ENCODE measurements around the gene PHYH.

PHYH gene

GRCh38 chr10:13272164-13272571, 27.7 kb downstream of the PHYH start:
- TF ChIP-seq CTCF (IDR thresholded peaks at IDR 0.05; ENCODE audit: insufficient read depth, low read depth, low read length, missing control alignments) = no peak
- no peak overlapping the region for H3K4me3 ChIP-seq (ENCODE audit: low read length)
- DNase-seq (ENCODE audit: low read depth) = no peak

- TF ChIP-seq CTCF (IDR thresholded peaks at IDR 0.05; ENCODE audit: insufficient read depth, low read depth, low read length, missing control alignments) = peak; percentile 40
- H3K4me3 ChIP-seq (ENCODE audit: low read length) = no peak overlapping the region
- DNase-seq (ENCODE audit: low read depth) = peak; percentile 16
These were observed 28.2 kb downstream of the PHYH start for GRCh38 chr10:13271552-13272163.

GRCh38 chr10:13270877-13271551, 28.9 kb downstream of the PHYH start:
- H3K4me3 ChIP-seq (ENCODE audit: low read length) = no peak overlapping the region
- TF ChIP-seq CTCF (IDR thresholded peaks at IDR 0.05; ENCODE audit: insufficient read depth, low read depth, low read length, missing control alignments) = no peak
- DNase-seq (ENCODE audit: low read depth) = no peak

GRCh38 chr10:13268841-13269240, 31.0 kb downstream of the PHYH start:
- no peak for TF ChIP-seq CTCF (IDR thresholded peaks at IDR 0.05; ENCODE audit: insufficient read depth, low read depth, low read length, missing control alignments)
- no peak overlapping the region for H3K4me3 ChIP-seq (ENCODE audit: low read length)
- no peak for DNase-seq (ENCODE audit: low read depth)

- DNase-seq (ENCODE audit: low read depth) = no peak
- no peak overlapping the region for H3K4me3 ChIP-seq (ENCODE audit: low read length)
- TF ChIP-seq CTCF (IDR thresholded peaks at IDR 0.05; ENCODE audit: insufficient read depth, low read depth, low read length, missing control alignments) = no peak
These were observed 31.6 kb downstream of the PHYH start for GRCh38 chr10:13268310-13268709.

GRCh38 chr10:13263591-13263990, 36.3 kb downstream of the PHYH start:
- DNase-seq (ENCODE audit: low read depth) = no peak
- no peak for TF ChIP-seq CTCF (IDR thresholded peaks at IDR 0.05; ENCODE audit: insufficient read depth, low read depth, low read length, missing control alignments)
- no peak overlapping the region for H3K4me3 ChIP-seq (ENCODE audit: low read length)

- TF ChIP-seq CTCF (IDR thresholded peaks at IDR 0.05; ENCODE audit: insufficient read depth, low read depth, low read length, missing control alignments) = no peak
- no peak for DNase-seq (ENCODE audit: low read depth)
- H3K4me3 ChIP-seq (ENCODE audit: low read length) = no peak overlapping the region
These were observed 37.4 kb downstream of the PHYH start for GRCh38 chr10:13262433-13262832.
